ENCODE measurements around the gene MYO7B. TPM values are rescaled to one million over a fixed set of nuclear protein-coding genes. Genes with fewer than 3 reads are reported as not detected.

The MYO7B gene
- total RNA-seq, 4 donors from 2014 or later, result 214 to 1,039 (median 594) TPM

- H3K9me3 ChIP-seq, result no peaks in the 10 kb centered on the region
- H3K27me3 ChIP-seq, result no peaks in the 10 kb centered on the region
- H3K36me3 ChIP-seq, result peaks cover 0 to 58% (median 0%) of the 10 kb centered on the region in 3 donors
- TF ChIP-seq, protein P1, sequence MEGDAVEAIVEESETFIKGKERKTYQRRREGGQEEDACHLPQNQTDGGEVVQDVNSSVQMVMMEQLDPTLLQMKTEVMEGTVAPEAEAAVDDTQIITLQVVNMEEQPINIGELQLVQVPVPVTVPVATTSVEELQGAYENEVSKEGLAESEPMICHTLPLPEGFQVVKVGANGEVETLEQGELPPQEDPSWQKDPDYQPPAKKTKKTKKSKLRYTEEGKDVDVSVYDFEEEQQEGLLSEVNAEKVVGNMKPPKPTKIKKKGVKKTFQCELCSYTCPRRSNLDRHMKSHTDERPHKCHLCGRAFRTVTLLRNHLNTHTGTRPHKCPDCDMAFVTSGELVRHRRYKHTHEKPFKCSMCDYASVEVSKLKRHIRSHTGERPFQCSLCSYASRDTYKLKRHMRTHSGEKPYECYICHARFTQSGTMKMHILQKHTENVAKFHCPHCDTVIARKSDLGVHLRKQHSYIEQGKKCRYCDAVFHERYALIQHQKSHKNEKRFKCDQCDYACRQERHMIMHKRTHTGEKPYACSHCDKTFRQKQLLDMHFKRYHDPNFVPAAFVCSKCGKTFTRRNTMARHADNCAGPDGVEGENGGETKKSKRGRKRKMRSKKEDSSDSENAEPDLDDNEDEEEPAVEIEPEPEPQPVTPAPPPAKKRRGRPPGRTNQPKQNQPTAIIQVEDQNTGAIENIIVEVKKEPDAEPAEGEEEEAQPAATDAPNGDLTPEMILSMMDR (IDR thresholded peaks at IDR 0.05), result no peak
- no peak for TF ChIP-seq POLR2A (IDR thresholded peaks at IDR 0.05)
- H3K4me3 ChIP-seq, result no peak overlapping the region
- no peak for DNase-seq
- H3K27ac ChIP-seq, result no peak overlapping the region
- peaks cover 0 to 13% (median 5%) of the 10 kb centered on the region in 4 donors for H3K4me1 ChIP-seq
These were observed 38.3 kb downstream of the MYO7B start for GRCh38 chr2:127573771-127574170.

DNA sequence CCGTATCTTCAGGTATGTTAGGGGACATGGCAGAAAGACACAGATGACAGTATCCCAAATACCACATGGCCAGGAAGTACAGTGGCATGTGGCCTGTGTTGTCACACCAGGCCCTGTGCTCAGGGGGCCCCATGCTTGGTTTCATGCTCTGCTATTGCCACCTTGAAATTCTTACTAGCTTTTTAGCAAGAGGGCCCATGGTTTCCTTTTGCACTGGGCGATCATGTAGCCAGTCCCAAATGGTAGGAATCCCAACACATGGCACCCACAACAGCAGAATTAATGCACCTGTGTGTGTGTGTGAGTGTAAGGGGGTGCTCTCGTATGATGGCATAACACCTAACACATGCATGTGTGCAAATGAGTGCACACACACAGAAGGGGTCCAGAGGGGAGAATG is 39.2 kb downstream of the MYO7B start:
- TF ChIP-seq, protein P1 (IDR thresholded peaks at IDR 0.05), result no peak
- no peak for TF ChIP-seq POLR2A (IDR thresholded peaks at IDR 0.05)
- peak in 2 of 3 donors; percentile 5 to 6 for DNase-seq
- Histone ChIP-seq H3K4me1 (peaks cover 0 to 13% (median 5%) of the 10 kb centered on the region in 4 donors), H3K9me3 (no peaks in the 10 kb centered on the region), H3K27ac (no peak overlapping the region), H3K4me3 (no peak overlapping the region), H3K36me3 (peaks cover 0 to 54% (median 0%) of the 10 kb centered on the region in 3 donors), H3K27me3 (no peaks in the 10 kb centered on the region)

DNA sequence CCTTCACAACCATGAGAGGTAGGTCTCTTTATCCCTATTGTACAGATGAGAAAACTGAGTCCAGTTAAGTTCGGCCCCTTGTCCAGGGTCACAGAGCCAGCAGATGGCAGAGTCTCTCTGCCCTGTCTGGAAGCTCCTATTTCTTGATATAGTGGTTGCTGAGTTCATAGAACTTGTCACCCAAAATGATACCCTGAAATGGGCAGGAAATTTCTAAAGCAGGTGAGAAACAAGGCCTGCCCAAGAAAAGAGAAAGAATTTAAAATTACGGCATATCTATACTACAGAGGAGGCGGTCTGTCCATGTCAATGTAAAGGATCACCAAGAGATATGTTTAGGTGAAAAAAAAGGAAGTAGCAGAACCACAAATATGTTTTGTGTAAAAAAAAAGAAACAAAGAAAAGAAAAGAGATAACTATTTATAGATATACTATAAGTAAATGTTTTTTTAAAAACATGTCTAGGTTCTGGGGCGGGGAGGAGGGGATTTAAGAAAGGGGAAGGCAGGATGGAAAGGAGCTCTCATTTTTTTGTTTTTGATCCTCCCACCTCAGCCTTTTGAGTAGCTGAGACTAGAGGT is 39.8 kb downstream of the MYO7B start:
- TF ChIP-seq, protein P1 (IDR thresholded peaks at IDR 0.05), result no peak
- no peak for TF ChIP-seq POLR2A (IDR thresholded peaks at IDR 0.05)
- Histone ChIP-seq H3K4me1 (peaks cover 0 to 13% (median 5%) of the 10 kb centered on the region in 4 donors), H3K4me3 (no peak overlapping the region), H3K27me3 (no peaks in the 10 kb centered on the region), H3K9me3 (no peaks in the 10 kb centered on the region), H3K36me3 (peaks cover 0 to 53% (median 0%) of the 10 kb centered on the region in 3 donors), H3K27ac (peak overlapping the region in 1 of 4 donors; percentile 10)
- DNase-seq, result peak in 2 of 3 donors; percentile 18 to 29

- Histone ChIP-seq H3K9me3 (no peaks in the 10 kb centered on the region), H3K4me3 (no peak overlapping the region), H3K27me3 (no peaks in the 10 kb centered on the region), H3K27ac (peak overlapping the region in 1 of 4 donors; percentile 19), H3K36me3 (peaks cover 0 to 60% (median 0%) of the 10 kb centered on the region in 3 donors), H3K4me1 (peaks cover 0 to 13% (median 5%) of the 10 kb centered on the region in 4 donors)
- DNase-seq, result peak in 1 of 3 donors; percentile 13
- TF ChIP-seq POLR2A (IDR thresholded peaks at IDR 0.05), result no peak
- TF ChIP-seq, protein P1 (IDR thresholded peaks at IDR 0.05), result no peak
These were observed 40.5 kb downstream of the MYO7B start for GRCh38 chr2:127575941-127576432.

- TF ChIP-seq, protein P1 (IDR thresholded peaks at IDR 0.05), result no peak
- no peak for TF ChIP-seq POLR2A (IDR thresholded peaks at IDR 0.05)
- Histone ChIP-seq H3K27ac (peak overlapping the region in 1 of 4 donors; percentile 19), H3K4me3 (no peak overlapping the region), H3K4me1 (peaks cover 0 to 13% (median 5%) of the 10 kb centered on the region in 4 donors), H3K9me3 (no peaks in the 10 kb centered on the region), H3K36me3 (peaks cover 0 to 66% (median 0%) of the 10 kb centered on the region in 3 donors), H3K27me3 (no peaks in the 10 kb centered on the region)
- DNase-seq, result peak in 2 of 3 donors; percentile 16 to 46
These were observed 41.1 kb downstream of the MYO7B start for GRCh38 chr2:127576433-127577207.

Data from Peyer's patch (tissue), 4 donors.